HG03066 (cell line): ENCODE results near the gene SIX2.
A peak's percentile ranks its signal among the peaks of the same experiment; 100 is the strongest.

Experiments
- ATAC-seq: cut with Tn5 transposase; IDR thresholded peaks from one replicate; pipeline ENCODE4 v1.9.1; 2021; ENCODE audit warnings: low read depth; ENCODE audit not compliant: unreplicated experiment

Gene SIX2

DNA sequence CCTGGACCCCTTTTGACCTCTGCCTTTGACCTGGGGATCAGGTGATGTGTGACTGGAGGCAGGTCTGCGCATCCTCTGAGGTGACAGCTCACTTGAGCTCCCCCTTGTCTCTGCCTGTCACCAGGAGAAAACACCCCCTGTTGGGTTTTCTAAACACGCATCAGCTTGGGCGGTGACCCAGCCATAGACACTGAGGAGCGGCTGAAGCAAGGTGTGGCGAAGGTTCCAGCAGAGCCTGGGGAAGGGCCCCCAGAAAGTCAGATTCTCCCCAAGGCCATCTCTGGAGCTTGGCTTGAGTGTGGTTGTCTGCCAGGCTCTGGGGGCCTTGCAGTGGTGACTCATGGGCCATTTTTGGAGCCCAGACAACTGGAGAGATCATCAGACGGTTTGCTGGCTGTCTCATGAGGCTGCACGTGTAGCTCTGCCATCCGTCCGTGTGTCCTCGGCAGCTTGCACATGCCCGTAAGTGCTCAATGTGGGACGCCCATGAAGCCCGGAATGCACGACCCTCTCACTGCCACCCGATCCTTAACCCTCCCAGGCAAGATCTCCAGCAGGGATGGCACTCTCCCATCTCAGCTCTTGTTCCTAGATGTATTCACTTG is 38.3 kb downstream of the SIX2 start:
- no peak for ATAC-seq

DNA sequence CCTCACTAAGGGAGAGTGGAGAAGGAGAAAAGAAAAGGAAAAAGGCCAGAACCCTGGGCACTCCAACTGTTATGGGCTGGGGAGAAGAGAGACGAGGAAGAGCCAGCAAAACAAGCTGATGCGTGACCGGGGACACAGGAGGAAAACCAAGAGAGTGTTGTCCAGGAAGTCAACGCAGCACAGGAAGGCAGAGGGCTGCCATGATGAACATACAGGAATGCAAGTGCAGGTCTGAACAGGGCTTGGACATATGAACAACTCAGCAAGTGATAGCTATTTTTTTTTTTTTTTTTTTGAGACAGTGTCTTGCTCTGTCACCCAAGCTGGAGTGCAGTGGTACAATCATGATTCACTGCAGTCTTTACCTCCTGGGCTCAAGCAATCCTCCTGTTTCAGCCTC is 39.3 kb downstream of the SIX2 start:
- no peak for ATAC-seq

DNA sequence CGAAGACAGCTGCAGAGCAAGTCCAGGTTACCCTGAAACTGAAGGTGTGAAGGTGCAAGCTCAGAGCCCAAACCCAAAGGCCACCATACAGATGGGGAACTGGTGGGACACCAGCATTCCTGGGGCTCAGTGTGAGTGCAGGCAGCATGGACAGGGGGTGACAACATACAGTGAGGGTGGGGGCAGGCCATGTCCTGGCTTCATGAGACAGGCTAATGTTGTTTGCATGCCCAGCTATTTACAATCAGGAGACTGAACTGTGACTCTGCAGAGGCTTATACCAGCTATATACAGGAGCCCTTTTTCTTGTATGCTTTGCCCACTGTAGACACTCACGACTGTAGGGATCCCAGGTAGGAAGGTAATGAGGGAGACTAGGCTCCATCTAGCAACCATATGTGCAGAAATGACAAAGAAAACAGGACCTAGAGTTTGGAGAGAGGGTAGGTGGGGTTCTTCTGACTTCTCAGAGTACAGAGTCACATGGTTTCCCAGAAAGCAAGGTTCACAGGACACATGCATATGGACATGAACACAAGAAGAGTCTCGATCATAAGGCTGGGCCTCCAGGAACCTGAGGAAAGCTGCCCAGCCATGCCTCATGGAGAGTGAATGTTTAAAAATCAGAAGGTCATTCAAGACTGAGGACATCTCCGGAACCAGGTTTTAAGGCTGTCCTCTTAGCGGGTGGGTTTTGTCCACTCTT is 41.4 kb downstream of the SIX2 start:
- ATAC-seq = no peak

DNA sequence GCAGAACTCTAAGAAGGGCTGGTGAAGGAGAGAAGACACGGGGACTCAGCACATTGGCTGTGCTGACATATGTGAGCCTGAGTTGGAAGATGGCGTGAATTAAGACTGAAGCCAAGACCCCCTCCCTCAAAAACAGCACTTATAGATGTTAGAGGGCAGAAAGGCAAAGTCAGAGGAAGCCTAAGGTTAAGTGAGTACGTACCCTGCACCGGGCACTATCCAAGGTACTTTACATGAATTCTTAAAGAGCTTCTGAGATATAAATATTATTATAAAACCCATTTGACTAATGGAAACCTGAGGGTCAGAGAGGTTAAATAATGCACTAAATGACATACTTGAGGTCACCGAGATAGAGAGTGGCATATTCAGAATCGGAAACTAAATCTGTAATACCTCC is 42.2 kb downstream of the SIX2 start:
- ATAC-seq = no peak

DNA sequence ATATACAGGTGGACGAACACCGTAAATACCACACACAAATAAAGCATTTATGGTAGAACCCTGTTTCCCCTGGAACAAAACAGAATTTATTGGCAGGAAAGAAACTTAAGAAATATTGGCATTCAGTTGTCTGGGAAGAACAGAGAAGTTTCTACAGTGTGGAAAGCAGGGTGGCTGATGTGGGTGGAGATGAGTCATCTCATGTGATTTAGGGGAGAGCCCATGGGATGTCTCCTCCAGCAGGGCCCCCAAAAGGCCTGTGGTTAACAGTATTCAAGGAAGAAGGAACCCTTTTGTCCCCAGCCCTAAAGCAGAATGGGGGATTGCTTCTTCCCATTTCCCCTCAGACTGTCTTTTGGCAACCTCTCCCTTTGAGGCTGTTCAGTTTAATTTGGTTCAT is 43.6 kb downstream of the SIX2 start:
- no peak for ATAC-seq

DNA sequence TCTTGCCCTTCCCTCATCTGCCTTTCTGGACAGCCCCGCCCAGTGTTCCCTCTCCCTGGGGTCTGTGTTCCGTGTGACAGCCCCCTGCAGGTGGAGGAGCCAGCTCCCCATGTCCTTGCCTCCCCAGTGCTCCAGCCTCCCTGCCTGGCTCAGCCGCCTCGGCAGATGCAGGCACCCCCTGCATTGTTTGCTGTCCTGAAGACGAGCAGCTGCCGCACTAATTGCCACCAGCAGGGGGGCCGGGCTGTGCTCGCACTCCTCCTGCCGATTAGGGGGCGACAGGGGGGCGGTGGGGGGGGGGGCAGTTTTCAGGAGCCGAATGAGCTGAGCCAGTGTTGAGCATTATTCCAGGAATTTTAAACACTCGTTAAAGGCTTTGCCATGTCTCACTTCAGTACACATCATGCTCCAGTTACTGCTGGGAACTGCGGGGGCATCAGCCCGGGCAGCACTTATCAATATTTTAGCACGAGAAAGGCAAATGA is 44.5 kb downstream of the SIX2 start:
- ATAC-seq = no peak

DNA sequence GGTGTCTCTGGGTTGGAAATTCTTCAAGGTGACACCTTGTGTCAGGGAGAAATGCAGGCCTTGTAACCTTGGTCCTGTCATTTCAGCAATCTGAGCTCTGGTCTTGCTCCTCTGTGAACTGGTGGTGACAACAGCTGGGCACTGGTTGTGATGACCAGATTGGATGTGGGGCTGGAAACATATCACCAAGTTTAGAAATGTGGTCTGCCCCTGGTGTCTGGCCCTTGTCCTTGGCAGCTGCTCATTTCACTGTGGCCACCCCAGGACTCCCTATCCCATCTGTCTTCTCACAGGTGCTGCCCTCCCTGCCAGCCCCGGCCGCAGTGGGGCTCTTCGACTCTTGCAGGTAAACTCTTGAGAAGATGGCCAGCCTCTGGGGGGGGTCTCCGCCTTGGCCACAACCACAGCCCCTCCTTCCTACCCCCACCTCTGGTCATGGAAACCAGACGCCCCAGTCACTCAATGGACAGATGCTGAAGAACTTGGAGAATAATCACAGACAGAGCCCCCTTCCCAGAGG is 47.0 kb downstream of the SIX2 start:
- no peak for ATAC-seq

DNA sequence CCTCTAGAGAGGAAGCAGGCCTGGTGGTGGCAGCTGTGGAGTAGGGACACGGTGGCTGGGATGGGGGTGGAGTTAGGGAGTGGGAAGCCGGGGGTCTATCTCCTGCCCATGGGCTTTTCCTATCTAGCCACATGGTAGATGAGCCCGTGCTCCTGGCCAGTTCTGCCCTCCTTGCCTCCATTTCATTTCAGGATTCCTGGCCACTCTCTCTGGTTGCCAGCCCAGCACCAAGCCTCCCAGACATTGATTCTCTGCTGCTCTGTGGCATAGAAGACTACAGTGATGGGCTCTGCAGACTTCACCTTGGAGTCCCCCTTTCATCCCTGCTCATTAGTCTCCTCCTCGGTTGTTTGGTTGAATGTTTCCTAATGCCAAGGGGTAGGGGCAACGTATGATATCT is 48.4 kb downstream of the SIX2 start:
- no peak for ATAC-seq

DNA sequence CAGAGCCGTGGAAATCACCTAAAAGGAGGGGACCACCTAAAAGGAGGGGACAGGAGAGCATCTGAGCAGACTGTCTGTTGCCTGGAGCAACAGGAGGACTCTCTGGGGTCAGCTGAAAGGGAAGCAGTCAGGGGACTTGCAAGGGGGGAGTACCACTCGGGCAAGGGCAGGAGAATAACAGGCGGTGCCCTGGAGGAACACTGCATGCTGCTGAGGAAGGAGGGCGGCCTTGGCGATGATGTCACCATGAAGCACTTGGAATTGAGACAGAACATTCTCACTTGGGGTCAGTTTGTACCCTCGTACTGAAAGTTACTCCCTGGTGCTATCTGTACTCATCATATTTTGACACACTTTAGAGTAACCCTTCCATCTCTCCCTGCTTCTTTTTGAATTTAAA is 49.4 kb downstream of the SIX2 start:
- no peak for ATAC-seq

DNA sequence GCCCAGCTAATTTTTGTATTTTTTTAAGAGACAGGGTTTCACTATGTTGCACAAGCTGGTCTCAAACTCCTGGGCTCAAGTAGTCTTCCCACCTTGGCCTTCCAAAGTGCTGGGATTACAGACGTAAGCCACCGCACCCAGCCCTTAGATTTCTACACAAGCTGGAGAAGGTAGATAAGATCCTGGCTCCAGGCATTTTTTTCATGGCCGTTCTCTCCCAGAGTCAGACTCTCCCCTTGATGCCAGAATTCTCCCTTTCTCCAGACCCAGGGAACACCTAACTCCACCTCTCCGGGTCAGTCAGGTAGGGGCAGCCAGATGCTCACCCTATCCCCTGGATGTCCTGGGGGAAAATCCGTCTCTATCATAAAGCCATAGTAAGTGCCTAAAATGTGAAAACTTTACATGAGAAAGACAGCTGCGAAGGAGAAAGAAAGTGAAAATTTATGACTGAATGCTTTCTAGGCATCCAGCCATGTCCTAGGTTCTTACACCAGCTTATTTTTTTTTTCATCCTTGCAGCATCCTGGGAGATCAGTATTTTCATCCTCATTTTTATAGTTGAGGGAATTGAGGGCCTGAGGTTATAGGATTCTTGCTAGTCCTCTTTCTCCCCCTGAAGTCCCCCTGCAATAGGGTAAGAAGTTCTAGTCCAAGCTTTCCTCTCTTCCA is 51.5 kb downstream of the SIX2 start:
- no peak for ATAC-seq

DNA sequence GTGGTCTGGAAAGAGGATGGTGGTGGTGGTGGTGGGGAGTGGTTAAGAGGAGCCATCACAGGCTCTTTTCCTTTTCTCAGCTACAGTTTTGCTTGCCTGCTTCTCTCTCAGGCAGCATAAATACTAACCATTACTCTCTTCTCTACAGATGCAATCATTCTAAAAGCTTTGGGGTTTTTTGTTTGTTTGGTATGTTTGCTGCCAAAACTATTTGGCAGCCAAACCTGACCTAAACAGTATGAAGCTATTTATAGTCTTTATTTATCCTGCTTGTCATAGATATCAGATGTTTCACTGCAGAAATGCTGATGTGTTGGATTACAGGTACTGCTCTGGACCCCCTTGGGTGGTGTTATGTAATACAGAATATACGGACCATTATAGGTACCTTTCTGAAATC is 52.4 kb downstream of the SIX2 start:
- ATAC-seq = no peak

DNA sequence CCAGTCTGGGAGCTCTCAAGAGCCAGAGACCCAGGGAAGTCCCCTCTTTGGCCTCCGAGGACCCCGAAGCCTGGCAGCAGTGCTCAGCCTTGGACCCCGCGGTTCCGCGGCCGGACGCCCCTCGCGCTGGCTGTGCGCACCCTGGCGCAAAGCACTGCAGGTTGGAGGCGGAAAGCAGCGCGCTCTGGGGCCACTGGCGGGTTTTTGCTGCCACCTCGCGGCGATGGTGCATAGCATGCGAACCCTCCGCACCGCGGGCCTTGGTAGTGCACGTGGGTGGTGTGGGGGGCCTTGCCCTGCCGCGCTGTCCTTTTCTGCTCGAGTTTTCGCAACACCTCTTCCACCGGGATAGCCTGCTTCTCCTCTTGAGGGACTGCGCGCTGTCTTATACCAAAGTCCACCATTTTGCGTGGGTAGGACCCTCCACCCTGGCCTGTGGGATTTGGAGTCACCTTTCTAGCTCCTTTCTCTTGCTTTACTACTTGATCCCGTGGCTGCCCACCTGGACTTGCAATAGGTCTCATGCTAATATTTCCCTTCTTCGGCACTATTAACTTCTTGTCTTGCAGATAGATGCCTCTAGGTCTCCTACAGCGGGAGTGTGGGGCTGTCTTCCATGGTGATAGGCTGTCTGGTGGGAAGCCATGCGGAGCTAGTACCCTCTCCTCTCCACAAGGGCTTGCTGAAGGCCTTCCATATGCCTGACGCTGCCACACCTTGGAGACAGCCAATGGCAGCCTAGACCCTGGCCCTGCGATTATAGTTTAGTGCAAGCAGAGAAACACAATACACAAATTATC is 53.5 kb downstream of the SIX2 start:
- peak; percentile 62 for ATAC-seq
